Effector CD8-positive, alpha-beta T cell (primary cell): ENCODE measurements around the gene ADAP2.
"Not testable (repeated sequence)": the region's sequence is repeated elsewhere in the genome, so short reads cannot be mapped to it uniquely, and the experiment has no call there.

Experiments
- DNase-seq: peaks from one replicate; lab custom pipeline; 2025; lab: John Stamatoyannopoulos, UW

Gene ADAP2

DNA sequence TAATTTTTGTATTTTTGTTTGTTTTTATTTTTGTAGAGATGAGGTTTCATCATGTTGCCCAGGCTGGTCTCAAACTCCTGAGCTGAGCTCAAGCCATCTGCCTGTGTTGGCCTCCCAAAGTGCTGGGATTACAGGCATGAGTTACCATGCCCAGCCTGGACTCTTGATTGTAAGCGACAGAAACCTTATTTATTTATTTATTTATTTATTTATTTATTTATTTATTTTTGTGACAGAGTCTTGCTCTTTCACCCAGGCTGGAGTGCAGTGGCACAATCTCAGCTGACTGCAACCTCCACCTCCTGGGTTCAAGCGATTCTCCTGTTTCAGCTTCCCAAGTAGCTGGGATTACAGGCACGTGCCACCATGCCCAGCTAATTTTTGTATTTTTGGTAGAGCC is 8.1 kb downstream of the ADAP2 start:
- not testable (repeated sequence) for DNase-seq

DNA sequence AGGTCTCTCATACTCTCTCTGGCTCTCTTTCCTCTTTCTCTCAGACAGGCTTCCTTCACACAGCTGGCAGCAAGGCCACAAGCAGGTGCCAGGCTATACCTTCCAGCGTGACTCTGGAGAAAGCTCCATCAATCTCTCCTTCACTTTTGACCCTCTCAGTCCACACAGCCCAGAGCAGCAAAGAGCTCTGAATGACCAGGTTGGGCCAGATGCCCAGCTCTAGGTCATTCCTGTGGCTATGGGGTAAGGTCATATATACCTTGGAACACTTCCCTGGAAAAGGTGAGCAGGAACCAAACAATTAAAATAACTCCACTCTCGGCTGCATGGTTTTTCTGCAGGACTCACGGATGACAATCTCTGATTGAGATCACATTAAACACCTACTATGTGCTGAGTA is 8.8 kb downstream of the ADAP2 start:
- no peak for DNase-seq

DNA sequence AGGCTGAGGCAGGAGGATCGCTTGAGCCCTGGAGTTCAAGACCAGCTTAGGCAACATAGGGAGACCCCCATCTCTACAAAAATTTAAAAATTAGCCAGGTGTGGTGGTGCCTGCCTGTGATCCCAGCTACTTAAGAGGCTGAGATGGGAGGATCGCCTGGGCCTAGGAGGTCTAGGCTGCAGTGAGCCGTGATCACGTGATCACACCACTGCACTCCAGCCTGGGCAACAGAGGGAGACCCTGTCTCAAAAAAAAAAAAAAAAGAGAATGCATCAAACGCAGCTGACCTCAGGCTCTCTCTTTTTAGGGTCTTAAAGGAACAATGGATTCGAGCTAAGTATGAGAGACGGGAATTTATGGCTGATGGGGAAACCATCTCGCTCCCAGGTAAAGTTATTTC is 9.8 kb downstream of the ADAP2 start:
- not testable (repeated sequence) for DNase-seq

DNA sequence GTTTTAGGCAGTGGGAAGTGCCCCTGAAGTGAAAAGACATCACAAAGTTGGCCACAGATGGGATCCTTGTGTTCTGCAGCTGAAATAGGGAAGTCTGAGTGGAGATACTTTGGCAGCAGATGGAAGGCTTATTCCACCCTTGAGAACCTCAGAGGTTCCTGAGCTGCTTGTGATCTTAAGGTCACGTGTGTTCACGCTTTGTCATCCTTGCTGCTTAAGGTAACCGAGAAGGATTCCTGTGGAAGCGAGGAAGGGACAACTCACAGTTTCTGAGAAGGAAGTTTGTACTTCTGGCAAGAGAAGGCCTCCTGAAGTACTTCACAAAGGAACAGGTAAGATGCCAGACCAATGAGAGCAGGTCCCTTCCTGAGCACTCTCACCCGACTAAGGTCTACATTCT is 12.2 kb downstream of the ADAP2 start:
- no peak for DNase-seq

DNA sequence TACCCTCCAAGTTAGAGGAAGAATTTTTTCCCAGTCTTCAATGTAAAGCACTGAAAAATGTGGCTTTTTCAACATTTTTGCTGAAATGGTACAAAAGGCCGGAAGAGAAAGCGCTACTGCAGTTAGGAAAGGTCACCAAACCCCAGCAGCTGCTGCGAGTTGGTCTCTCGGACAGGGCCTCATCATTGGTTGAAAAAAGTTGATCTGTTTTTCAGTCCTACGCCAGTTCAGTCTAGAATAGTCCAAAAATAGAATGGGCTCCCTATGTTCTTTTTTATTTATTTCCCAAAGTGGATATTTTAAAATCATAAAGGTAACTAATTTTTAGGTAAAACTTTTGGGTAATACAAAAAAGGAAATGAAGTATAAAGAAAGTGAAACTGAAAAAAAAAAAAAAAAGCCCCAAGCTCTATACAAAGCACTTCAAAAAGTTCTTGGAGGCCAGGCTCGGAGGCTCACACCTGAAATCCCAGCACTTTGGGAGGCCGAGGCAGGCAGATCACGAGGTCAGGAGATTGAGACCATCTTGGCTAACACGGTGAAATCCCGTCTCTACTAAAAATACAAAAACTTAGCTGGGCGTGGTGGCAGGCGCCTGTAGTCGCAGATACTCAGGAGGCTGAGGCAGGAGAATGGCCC is 17.4 kb downstream of the ADAP2 start:
- no peak for DNase-seq

DNA sequence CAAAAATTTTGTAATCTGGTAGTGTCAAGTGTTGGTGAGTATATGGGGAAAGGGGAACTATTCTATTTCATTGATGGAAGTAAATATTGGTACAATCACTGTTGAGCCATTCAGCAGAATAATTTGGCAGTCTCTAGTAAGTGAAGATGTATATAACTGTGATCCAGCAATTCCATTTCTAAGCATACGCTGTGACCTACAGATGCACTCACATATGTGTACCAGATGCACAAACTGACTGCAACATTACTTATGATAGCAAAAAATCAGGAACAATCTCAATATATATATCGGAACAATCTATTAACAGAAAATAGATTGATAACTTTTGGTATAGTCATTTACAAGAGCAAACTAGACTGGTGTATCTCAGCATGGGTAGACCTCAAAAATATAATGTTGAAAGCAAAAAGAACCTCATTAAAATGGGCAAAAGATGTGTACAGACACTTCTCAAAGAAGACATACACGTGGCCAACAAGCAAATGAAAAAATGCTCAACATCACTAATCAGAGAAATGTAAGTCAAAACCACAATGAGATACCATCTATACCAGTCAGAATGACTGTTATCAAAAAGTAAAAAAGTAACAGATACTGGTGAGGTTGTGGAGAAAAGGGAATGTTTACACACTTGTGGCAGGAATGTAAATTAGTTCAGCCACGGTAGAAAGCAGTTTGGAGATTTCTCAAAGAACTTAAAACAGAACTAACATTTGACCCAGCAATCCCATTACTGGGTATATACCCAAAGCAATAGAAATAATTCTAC is 20.7 kb downstream of the ADAP2 start:
- DNase-seq, result no peak

DNA sequence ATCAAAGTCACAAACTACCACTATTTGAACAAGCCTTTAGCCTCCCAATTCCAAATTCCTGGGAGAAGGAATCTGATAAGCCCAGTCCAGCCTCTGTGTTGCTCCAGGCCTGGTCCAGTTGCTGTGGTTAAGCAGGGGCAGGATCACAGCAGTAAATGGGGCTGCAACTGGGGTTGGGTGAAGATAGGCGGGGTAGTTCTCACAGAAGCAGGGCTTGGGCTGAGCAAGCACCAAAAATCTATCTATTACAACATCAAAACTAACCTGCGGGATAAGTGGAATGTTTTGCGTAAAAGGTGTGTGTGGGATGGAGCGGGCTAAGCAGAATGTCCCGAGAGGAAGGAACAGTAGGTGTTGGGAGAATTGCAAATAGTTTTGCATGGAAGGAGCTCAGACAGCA is 26.1 kb downstream of the ADAP2 start:
- no peak for DNase-seq

- DNase-seq, result no peak
These were observed 28.4 kb downstream of the ADAP2 start for GRCh38 chr17:30950189-30950588.

DNA sequence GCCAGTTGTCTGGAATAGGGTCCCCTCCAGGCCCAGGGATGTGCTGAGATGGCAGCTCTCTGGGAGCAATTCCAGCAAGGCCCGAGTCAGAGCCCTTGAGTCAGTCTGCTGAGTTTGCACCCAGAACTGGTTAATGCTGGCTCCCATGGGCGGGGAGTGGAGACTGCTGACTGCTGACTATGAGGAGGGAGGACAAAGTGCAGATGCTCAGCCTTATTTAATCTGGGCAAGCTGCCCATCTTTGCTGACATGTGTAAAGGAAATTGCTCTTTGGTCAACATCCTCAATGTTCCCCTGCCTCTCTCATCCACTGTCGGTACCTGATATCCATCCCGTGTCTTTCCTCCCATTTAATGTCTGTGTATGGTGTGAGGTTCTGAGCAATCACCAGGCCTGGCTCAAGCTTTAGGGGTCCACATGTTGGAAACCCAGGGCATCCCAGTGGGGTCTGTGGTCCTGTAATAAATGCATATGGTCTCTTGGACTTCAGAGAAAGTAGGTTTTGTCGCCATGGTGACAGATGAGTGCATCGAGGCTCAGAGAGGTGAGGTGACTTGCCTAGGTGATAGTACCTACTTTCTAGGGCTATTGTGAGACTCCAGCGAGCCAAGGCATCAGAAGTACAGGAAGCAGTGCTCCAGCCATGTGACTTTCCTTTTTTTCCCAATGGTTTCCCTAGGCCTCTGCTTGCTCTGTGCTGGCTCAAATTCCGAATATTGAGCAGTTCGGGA is 29.1 kb downstream of the ADAP2 start:
- no peak for DNase-seq

DNA sequence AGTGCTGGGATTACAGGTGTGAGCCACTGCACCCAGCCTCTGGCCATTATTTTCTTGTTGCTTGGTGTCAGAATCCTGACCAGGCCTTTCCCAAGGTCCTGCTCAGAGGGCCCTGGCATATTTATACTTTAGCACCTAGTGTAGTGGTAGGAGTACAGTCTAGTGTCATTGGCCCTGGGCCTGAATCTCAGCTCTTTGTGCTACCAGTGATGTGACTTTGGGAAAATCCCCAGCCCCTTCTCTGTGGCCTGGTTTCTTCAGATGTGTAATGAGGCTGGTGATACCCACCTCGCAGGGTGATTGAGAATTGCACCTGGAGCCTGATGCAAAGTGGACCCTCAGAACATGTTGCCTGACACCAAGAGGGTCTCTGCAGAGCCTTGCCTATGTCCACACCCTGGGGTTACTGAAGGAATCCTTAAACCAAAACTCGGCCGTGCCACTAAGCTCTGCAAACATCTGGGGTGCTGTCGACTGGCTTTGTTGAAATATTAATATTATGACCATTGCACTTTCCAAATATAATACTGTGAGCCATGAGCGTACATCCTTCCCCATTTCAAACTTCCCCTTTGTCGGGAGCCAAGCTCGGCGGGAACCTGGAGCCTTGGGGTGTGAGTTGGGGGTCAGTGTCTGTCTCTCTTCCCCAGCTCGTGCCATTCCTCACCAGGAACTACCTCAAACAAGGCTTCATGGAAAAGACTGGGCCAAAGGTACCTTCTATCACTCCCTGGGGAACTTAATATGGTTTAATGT is 31.1 kb downstream of the ADAP2 start:
- DNase-seq, result no peak

DNA sequence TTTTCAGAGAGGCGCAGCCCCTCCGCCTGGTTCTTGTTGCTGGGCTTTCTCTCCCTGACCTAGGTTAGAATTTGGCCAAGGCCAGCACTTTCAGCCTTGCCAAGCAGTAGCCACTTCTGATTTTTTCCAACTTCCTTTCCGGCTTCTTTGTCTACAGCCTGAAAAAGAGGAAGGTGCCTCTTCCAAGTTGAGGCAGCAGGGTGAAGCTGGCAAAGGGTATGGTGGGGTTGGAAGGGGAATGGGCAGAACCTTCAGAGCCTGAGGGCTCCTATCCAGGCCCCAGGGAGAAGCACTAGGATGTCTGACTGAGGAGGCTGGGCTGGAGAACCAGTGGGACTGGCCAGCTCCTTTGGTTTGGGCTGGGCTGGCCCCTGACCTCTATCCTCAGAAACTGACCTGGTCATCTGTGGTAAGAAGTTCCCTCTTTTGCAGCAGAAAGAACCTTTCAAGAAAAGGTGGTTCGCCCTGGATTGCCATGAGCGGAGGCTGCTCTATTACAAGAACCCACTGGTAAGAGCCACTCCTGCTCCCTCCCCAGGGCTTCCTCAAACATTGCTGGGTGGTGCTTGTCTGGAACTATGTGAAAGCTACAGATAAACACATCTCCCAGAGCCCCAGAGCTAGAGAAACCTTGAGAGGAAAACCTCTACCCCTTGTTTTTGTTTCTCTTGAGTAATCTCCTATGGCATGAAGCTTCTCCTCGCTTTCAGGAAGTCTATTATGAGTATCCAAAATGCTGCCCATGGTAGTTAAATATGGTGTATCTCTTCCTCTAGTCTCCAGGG is 32.5 kb downstream of the ADAP2 start:
- DNase-seq, result no peak

GRCh38 chr17:30956764-30957374 is 35.1 kb downstream of the ADAP2 start:
- no peak for DNase-seq

- DNase-seq, result no peak
These were observed 36.0 kb downstream of the ADAP2 start for GRCh38 chr17:30957741-30958140.

DNA sequence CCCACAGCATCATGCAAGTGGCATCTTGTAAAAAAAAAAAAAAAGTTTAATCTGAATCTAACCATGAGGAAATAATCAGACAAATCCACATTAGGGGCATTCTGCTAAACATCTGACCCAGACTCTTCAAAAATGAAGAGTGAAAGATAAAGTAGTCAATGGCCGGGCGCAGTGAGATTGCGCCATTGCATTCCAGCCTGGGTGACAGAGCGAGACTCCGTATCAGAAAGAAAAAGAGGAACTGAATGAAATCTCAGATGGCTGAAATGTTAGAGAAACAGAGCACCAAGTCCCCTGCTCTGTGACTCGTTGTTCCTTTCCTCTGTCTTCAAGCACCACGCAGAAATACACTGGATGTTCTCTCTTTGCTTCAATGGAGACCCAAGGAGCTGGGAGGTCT is 36.4 kb downstream of the ADAP2 start:
- no peak for DNase-seq

DNA sequence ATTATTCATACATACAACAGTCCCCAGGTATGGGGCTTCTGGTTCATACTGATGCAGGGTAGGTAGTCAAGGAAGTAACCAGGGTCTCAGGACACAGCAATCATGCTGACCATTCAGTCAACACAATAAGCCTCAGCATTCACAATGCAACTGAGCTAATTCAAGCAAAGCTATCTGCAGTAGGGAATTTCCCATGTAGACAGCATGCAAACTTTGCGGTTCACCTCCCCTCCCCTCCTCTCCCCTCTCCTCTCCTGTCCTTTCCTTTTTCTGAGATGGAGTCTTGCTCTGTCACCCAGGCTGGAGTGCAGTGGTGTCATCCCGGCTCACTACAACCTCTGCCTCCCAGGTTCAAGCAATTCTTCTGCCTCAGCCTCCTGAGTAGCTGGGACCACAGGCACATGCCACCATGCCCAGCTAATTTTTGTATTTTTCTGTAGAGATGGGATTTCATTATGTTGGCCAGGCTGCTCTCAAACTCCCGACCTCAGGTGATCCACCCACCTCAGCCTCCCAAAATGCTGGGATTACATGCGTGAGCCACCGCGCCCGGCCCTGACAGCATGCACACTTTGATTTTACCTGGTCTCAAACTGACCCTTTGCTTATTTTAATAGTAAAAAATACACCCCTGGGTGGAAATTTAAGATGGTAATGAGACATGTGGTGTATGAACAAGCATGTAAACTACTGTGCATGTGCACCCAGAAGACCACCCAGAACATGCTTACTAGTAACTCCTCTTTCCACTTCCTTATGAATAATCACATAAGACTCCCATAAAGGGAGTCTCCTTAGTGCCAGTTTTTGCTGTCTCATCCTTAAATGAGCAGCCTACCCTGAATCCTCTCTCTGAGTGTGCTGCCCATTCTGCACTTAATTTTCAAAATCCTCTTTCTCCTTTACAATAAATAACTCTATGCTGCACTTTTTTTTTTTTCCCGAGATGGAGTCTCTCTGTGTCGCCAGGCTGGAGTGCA is 39.8 kb downstream of the ADAP2 start:
- no peak for DNase-seq

GRCh38 chr17:30964312-30964711 is 42.6 kb downstream of the ADAP2 start:
- DNase-seq, result not testable (repeated sequence)

DNA sequence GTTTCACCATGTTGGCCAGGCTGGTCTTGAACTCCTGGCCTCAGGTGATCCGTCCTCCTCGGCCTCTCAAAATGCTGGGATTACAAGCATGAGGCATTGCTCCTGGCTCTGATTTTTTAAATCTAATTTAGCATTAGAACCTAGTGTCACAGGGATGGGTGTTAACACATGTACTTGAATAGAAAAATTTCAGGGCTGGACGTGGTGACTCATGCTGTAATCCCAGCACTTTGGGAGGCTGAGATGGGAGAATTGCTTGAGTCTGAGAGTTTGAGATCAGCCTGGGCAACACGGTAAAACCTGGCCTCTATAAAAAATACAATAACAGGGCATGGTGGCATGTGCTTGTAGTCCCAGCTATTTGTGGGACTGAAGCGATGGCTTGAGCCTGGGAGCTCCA is 43.1 kb downstream of the ADAP2 start:
- no peak for DNase-seq

DNA sequence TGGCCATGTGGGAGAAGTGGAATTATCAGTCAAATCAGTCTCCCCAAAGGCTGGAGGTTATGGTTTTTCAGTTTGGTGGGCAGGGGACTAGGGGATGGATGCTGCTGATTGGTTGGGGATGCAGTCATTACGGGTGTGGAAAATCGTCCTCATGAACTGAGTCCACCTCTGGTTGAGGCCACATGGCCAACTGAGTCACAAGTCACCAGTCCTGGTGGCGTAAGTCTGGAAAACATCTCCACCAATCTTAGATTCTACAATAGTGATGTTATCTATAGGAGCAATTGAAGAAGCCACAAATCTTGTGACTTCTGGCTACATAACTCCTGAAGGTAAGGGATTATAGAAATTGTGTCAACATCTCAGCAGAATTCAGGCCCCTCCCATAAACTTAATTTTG is 43.9 kb downstream of the ADAP2 start:
- DNase-seq, result no peak

GRCh38 chr17:30967911-30968310 is 46.2 kb downstream of the ADAP2 start:
- DNase-seq, result not testable (repeated sequence)
